Muscle of arm (tissue), 12 donors: ENCODE measurements around the gene TMSB15B. TPM values are rescaled to one million over a fixed set of nuclear protein-coding genes. Genes with fewer than 3 reads are reported as not detected.
"Not testable (repeated sequence)": the region's sequence is repeated elsewhere in the genome, so short reads cannot be mapped to it uniquely, and the experiment has no call there.

Experiments
- DNase-seq: peaks from one replicate; pipeline ENCODE4 v3.0.0-alpha.2; 2013
- polyA plus RNA-seq, 12 donors: library from polyadenylated mRNA; unstranded; fragments of 120-200 nt; gene quantifications; one replicate each; pipeline ENCODE4 v1.2.1, GENCODE V29; 2013; ENCODE audit not compliant: insufficient read length in 12 of 12

The TMSB15B gene
- polyA plus RNA-seq, 12 donors: 4.7 to 29.7 (median 10.3) TPM; not detected in 1

DNA sequence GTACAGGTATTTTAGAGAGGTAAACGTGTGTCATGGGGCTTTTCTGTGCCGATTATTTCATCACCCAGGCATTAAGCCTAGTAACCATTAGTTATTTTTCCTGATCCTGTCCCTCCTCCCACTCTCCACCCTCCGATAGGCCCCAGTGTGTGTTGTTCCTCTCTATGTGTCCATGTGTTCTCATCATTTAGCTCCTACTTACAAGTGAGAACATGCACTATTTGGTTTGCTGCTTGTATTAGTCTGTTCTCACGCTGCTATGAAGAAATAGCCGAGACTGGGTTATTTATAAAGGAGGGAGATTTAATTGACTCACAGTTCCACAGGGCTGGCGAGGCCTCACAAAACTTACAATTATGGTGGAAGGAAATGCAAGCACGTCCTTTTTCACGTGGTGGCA lies 53.1 kb downstream of the TMSB15B start:
- not testable (repeated sequence) for DNase-seq

Other genes with a start within 250 kb of the TMSB15B start
- gene PLP1, start 185.8 kb upstream of the TMSB15B start, polyA plus RNA-seq: 100 to 1,000 TPM in 3 of 12 donors, 10 to 100 TPM in 8, not detected in 1; 61.2 to 127 (median 83.6) TPM
- gene RAB9B, start 130.4 kb upstream of the TMSB15B start, polyA plus RNA-seq: 10 to 100 TPM in 11 of 12 donors, not detected in 1; 10.7 to 42.9 (median 33.3) TPM
- not detected for gene H2BW1, start 51.1 kb downstream of the TMSB15B start, polyA plus RNA-seq
- under 1 TPM in 10 of 12 donors, not detected in 2; 0.18 to 0.65 (median 0.37) TPM for gene H2BW2, start 77.3 kb downstream of the TMSB15B start, polyA plus RNA-seq
- gene TMSB15C, start 113.6 kb downstream of the TMSB15B start, polyA plus RNA-seq: 10 to 100 TPM in 1 of 12 donors, 1 to 10 TPM in 10, not detected in 1; 3.4 to 13.9 (median 5.8) TPM
- 1 to 10 TPM in 10 of 12 donors, not detected in 2; 1.8 to 3.1 (median 2.4) TPM for gene ZCCHC18, start 149.9 kb downstream of the TMSB15B start, polyA plus RNA-seq
- gene SLC25A53, start 194.4 kb downstream of the TMSB15B start, polyA plus RNA-seq: 10 to 100 TPM in 1 of 12 donors, 1 to 10 TPM in 9, not detected in 2; 4.9 to 10.9 (median 6.9) TPM
- gene FAM199X, start 203.8 kb downstream of the TMSB15B start, polyA plus RNA-seq: 10 to 100 TPM in 11 of 12 donors, not detected in 1; 13.2 to 20.2 (median 18.2) TPM